HG02571 (cell line): ENCODE results near the gene NOXO1.

Source experiments
- ATAC-seq: cut with Tn5 transposase; IDR thresholded peaks from one replicate; pipeline ENCODE4 v1.9.1; 2021; ENCODE audit warnings: mild to moderate bottlenecking, moderate library complexity; ENCODE audit not compliant: unreplicated experiment

Gene NOXO1

GRCh38 chr16:1980030-1980769, 1.1 kb downstream of the NOXO1 start:
- ATAC-seq: no peak

DNA sequence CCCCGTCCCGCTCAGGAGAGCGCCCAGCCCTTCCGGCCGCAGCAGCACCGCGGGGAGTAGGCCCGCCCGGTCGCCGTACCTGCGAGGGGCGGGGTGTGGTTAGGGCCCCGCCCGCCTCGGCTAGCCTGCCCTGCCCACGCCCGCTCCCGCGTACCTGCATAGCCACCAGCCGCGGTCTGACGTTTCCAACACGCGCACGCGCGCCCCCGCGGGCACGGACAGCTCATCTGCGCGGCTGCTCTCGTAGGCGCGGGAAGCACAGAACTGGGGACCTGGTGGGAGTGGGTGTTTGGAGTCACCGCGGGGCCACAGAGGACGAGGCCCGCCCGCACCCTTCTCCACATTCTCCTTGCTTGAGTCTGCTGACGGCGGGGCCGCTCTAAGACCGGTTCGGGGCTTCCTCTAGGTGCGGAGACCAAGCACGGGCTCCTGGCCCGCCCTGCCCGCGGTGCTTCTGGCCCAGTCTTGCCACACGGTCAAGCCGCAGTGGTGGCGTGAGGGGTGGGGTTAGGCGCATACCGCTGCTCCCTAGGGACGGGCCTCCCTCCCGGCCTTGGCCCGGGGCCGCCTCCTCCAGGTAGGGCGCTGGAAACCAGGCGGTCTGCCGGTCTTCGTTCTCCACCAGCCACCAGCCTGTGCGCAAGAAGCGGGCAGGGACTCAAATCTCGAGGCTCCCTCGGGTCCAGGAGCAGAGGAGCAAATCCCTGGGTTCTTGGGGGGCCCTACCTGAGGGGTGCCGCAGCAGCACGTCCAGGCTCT, 1.8 kb downstream of the NOXO1 start:
- no peak for ATAC-seq

DNA sequence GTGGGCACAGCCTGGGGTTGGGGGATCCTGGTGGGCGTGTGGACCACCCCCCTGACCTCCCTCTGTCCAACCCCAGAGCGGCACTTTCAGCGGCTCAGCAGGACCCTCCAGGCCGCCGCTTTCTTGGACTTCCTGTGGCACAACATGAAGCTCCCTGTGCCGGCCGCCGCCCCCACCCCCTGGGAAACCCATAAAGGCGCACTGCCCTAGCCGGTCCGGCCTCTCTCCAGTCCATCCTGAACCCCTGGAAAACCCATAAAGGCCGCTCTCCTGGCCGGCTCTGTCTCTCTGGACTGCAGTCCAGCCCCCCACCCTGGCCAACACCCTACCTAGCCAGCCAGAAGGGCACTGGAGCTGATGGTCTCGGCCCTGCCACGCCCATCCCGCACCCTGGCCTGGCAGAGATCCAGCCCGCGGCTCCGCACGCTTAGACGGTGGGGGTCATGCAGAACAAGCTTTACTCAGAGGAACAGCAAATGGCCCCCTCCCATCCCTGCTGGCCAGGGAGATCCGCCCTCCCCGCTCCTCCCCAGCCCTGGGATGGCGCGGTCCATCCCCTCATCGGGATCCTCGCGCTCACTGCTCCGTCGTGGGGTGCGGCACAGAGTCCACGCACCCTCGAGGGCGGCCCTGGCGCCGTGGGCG, 2.7 kb downstream of the NOXO1 start:
- no peak for ATAC-seq

DNA sequence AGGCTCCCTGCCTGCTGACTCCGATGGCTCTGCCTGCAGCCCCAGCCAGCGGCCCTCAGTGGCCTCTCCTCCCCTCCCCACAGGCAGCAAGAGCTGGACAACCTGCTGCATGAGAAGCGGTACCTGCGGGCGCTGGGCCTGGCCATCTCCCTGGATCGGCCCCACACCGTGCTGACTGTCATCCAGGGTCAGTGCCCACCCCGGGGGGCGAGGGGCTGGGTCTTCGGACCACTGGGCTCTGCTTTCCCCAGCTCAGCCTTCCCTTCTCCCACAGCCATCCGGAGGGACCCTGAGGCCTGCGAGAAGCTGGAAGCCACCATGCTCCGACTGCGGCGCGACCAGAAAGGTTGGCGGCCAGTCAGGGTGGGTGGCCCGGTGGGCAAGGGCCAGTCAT, 3.4 kb downstream of the NOXO1 start:
- no peak for ATAC-seq

GRCh38 chr16:1976951-1977874, 4.1 kb downstream of the NOXO1 start:
- ATAC-seq: no peak

DNA sequence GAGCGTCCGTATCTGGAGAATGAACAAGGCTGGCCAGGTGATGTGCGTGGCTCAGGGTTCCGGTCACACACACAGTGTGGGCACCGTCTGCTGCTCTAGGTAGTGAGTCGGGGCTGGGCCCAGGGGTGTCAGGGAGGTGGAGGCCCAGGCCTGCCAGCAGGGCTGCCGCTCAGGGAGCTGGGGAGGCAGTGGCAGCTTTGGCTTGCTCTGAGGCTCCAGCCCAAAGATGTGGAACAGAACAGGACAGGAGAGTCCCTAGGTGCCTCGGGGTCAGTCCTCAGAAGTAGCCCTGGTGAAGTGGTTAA, 5.1 kb downstream of the NOXO1 start:
- ATAC-seq: no peak

- ATAC-seq: no peak
These were observed 5.6 kb downstream of the NOXO1 start for GRCh38 chr16:1975432-1976215.

DNA sequence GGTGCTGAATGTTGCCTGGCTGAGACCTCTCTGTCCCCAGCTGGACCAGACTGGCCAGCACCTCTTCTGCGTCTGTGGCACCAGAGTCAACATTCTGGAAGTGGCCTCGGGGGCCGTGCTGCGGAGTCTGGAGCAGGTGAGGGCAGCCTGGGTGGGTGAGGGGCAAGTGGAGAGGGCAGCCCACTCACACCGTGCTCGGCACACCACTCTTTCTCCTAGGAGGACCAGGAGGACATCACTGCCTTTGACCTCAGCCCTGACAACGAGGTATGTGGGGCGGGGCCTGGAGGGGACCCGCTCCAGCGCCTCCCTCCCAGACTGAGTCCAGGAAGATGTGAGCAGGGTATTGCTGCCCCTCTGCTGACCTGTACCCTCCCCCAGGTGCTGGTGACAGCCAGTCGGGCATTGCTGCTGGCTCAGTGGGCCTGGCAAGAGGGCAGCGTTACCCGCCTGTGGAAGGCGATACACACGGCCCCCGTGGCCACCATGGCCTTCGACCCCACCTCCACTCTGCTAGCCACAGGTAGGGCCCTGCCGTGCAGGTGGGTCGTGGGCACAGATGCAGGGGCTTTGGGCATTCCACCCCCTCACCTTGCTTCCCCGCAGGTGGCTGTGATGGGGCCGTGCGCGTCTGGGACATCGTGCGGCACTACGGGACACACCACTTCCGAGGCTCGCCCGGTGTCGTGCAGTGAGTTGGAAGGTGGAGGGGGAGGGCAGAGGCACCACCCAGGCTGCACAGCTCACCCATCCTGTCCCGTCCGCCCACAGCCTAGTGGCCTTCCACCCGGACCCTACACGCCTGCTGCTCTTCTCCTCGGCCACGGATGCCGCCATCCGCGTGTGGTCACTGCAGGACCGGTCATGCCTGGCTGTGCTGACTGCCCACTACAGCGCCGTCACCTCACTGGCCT, 6.9 kb downstream of the NOXO1 start:
- no peak for ATAC-seq

DNA sequence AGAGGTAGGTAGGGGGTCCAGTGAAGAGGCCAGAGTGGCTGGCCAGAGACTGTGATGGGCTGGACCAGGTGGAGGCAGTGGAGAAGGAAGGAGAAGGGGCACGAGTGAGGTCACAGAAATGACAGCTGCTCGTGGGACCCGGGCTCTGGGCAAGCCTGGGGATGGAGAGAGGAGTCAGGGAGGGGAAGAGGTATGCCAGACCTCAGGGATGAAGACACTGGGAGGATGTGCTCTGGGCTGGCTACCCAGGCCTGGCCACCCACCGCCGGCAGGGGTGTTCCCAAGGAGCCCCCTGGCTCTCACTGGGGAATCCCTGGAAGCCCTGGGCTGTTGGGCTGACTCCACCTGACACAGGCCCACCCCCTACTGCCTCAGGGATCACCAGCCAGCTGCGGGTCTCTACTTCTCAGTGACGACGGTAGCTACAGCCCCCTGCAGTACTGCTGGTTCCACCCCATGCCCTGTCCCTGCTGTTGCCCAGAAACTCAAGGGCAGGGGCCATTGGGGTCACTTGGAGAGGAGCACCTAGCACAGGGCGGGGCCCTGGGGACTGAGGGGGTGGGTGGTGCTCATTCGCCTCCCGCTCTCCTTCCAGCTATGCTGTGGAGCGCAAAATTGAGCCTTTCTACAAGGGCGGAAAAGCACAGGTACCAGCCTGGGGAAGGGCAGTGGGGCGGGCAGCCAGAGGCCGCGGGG, 7.7 kb downstream of the NOXO1 start:
- no peak for ATAC-seq

DNA sequence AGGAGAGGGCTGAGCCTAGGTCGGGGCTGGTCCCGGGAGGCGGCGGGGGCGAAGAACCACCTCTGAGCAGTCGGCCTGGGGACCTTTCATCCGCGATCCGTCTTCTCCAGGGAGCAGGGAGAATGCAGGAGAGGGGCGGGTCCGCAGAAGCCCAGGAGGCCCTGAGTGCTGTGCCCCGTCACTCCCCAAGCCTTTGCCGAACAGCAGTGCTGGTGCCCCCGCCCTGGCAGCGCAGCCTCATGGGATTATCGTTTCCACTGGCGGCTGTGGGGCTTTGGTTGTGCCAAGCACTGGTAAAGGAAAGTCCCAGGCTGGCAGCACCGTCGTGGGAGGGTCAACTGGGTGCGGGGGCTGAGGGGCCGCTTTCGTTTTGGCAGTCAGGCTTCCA, 8.8 kb downstream of the NOXO1 start:
- no peak for ATAC-seq

DNA sequence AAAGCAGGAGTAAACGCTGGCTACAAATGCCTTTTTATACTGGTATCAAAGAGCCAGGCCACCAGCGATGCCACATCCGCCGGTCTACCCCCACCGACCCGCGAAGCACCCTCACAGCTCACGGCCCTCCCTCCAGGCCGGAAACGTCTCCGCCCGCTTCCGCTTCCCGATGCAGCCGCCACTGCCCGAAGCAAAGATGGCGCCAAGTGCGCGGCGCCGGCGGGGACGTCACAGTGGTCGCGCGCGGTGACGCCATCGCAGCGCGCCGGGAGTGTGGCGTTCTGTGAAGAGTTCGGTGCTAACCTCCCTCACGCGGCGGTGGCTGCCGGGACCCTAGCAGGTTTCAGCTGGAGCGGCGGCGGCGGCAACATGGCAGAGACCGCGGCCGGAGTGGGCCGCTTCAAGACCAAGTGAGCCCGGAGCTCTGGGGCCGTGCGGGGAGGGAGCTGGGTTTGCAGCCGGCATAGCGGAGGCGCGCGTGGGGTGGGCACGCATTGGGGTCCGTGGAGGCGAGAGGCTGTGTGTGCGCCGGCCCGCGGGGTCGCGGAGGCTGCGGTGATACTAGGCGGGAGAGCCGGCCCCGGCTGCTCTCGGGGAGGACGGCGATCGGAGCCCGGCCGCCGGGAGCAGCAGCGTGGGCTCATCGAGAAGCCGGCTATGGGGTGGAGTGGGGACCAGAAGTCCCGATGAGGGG, 9.3 kb downstream of the NOXO1 start, which contains the start of gene TBL3:
TSS of gene TBL3 (plus strand) at position 258 of the 694 bp plus-strand sequence. CDS start at position 370, 112 bp downstream.
- peak; percentile 66 for ATAC-seq

DNA sequence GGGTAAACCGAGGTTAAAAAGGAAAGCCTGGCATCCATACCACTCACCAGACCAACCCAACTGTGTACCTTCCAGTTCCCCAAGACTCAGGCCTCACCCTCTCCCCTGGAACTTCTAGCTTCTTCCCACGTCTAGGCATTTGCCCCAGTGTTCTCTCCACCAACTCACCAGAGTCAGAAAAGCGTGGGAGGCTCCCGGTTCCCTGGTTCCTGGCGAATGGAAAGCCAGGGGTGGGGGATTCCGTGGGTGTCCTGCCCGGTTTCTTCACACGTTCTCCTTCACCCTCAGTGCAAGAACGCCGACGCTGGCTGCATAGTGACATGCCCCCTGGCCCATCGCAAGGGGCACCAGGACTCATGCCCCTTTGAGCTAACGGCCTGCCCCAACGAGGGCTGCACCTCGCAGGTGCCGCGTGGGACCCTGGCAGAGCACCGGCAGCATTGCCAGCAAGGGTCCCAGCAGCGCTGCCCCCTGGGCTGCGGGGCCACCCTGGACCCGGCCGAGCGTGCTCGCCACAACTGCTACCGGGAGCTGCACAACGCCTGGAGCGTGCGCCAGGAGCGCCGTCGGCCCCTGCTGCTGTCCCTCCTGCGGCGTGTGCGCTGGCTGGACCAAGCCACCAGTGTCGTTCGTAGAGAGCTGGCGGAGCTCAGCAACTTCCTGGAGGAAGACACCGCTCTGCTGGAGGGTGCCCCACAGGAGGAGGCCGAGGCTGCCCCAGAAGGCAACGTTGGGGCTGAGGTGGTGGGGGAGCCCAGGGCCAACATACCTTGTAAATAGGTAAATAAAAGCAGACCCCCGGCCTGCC, 12.9 kb downstream of the NOXO1 start:
- no peak for ATAC-seq

GRCh38 chr16:1966460-1966859, 14.8 kb downstream of the NOXO1 start, which contains the start of gene RNF151:
Gene RNF151, plus strand, starts transcription at chr16:1966856. Its CDS starts 26 bp downstream, at chr16:1966882.
- no peak for ATAC-seq

- ATAC-seq: no peak
These were observed 15.8 kb downstream of the NOXO1 start for GRCh38 chr16:1965396-1966001.

- ATAC-seq: peak; percentile 71
These were observed 16.5 kb downstream of the NOXO1 start, which contains the start of gene RPS2 for GRCh38 chr16:1964506-1965395. Gene RPS2, minus strand, starts transcription at chr16:1964826. Its CDS starts 201 bp downstream, at chr16:1964625.
